IgD-negative memory B cell (primary cell): Measurements from ENCODE around the gene MMD2. TPM values are rescaled to one million over a fixed set of nuclear protein-coding genes. Genes with fewer than 3 reads are reported as not detected.
"Not testable (repeated sequence)": the region's sequence is repeated elsewhere in the genome, so short reads cannot be mapped to it uniquely, and the experiment has no call there.

ENCODE experiments used
- H3K27ac Mint-ChIP-seq, 3 donors: one replicate each; pipeline ENCODE4 v1.8.0; 2020 to 2022; ENCODE audit warnings: mild to moderate bottlenecking in 3 of 3, mixed read lengths in 3 of 3, moderate library complexity in 1 of 3
- H3K27me3 Mint-ChIP-seq: one replicate; pipeline ENCODE4 v1.8.0; 2021; ENCODE audit warnings: mixed read lengths
- H3K36me3 Mint-ChIP-seq: one replicate; pipeline ENCODE4 v1.8.0; 2020; ENCODE audit warnings: mild to moderate bottlenecking, mixed read lengths
- H3K4me1 Mint-ChIP-seq, 3 donors: one replicate each; pipeline ENCODE4 v1.8.0; 2020 to 2022; ENCODE audit warnings: mixed read lengths in 3 of 3, mild to moderate bottlenecking in 1 of 3
- H3K4me3 Mint-ChIP-seq, 4 donors: one replicate each; pipeline ENCODE4 v1.8.0; 2020 to 2022; ENCODE audit warnings: mild to moderate bottlenecking in 4 of 4, mixed read lengths in 4 of 4, moderate library complexity in 3 of 4
- H3K9me3 Mint-ChIP-seq, 3 donors: one replicate each; pipeline ENCODE4 v1.8.0; 2020 to 2021; ENCODE audit warnings: mixed read lengths in 3 of 3, mild to moderate bottlenecking in 1 of 3
- polyA plus RNA-seq: library from polyadenylated mRNA; unstranded; fragments of 300-500 nt; fragmentation: Illumina TruSeq; gene quantifications from one replicate; pipeline ENCODE4 v1.2.3, GENCODE V29; 2021

Gene MMD2
- polyA plus RNA-seq, 1 donor from 2014 or later = not detected

GRCh38 chr7:4972446-4972845, 13.5 kb upstream of the MMD2 start:
- Mint-ChIP-seq H3K4me3 (peak overlapping the region in 1 of 4 donors; percentile 79), H3K27ac (peak overlapping the region in 1 of 3 donors; percentile 69), H3K4me1 (peaks cover 8 to 14% (median 9%) of the 10 kb centered on the region in 3 donors)
- not testable (repeated sequence) for H3K27me3 Mint-ChIP-seq, H3K9me3 Mint-ChIP-seq, H3K36me3 Mint-ChIP-seq

- Mint-ChIP-seq H3K36me3 (no peaks in the 10 kb centered on the region), H3K9me3 (no peaks in the 10 kb centered on the region), H3K4me1 (peaks cover 0 to 1% (median 0%) of the 10 kb centered on the region in 3 donors), H3K27me3 (peaks cover 13% of the 10 kb centered on the region), H3K27ac (no peak overlapping the region), H3K4me3 (no peak overlapping the region)
These were observed 6.5 kb upstream of the MMD2 start for GRCh38 chr7:4965295-4966022.

- Mint-ChIP-seq H3K27me3 (peaks cover 13% of the 10 kb centered on the region), H3K4me1 (no peaks in the 10 kb centered on the region), H3K4me3 (no peak overlapping the region), H3K36me3 (no peaks in the 10 kb centered on the region), H3K9me3 (no peaks in the 10 kb centered on the region), H3K27ac (no peak overlapping the region)
These were observed 5.5 kb upstream of the MMD2 start for GRCh38 chr7:4964506-4964905.

GRCh38 chr7:4962872-4963775, 4.1 kb upstream of the MMD2 start:
- peaks cover 17% of the 10 kb centered on the region for H3K27me3 Mint-ChIP-seq
- peaks cover 0 to 2% (median 0%) of the 10 kb centered on the region in 3 donors for H3K9me3 Mint-ChIP-seq
- peaks cover 0 to 4% (median 0%) of the 10 kb centered on the region in 3 donors for H3K4me1 Mint-ChIP-seq
- no peak overlapping the region for H3K27ac Mint-ChIP-seq
- no peak overlapping the region for H3K4me3 Mint-ChIP-seq
- H3K36me3 Mint-ChIP-seq = no peaks in the 10 kb centered on the region

GRCh38 chr7:4960363-4960762, 1.4 kb upstream of the MMD2 start:
- Mint-ChIP-seq H3K4me3 (no peak overlapping the region), H3K27ac (no peak overlapping the region), H3K9me3 (peaks cover 0 to 2% (median 0%) of the 10 kb centered on the region in 3 donors), H3K36me3 (no peaks in the 10 kb centered on the region), H3K27me3 (peaks cover 29% of the 10 kb centered on the region), H3K4me1 (peaks cover 0 to 4% (median 2%) of the 10 kb centered on the region in 3 donors)

GRCh38 chr7:4959893-4960292, 906 bp upstream of the MMD2 start:
- peaks cover 32% of the 10 kb centered on the region for H3K27me3 Mint-ChIP-seq
- H3K4me1 Mint-ChIP-seq = peaks cover 0 to 4% (median 2%) of the 10 kb centered on the region in 3 donors
- H3K36me3 Mint-ChIP-seq = no peaks in the 10 kb centered on the region
- no peak overlapping the region for H3K4me3 Mint-ChIP-seq
- H3K9me3 Mint-ChIP-seq = peaks cover 0 to 4% (median 2%) of the 10 kb centered on the region in 3 donors
- H3K27ac Mint-ChIP-seq = no peak overlapping the region

GRCh38 chr7:4959306-4959705, 319 bp upstream of the MMD2 start:
- H3K9me3 Mint-ChIP-seq = peaks cover 0 to 6% (median 2%) of the 10 kb centered on the region in 3 donors
- peaks cover 34% of the 10 kb centered on the region for H3K27me3 Mint-ChIP-seq

GRCh38 chr7:4957847-4958476, 1.0 kb downstream of the MMD2 start:
- Mint-ChIP-seq H3K27me3 (peaks cover 37% of the 10 kb centered on the region), H3K9me3 (peaks cover 0 to 6% (median 4%) of the 10 kb centered on the region in 3 donors), H3K27ac (no peak overlapping the region), H3K4me3 (peak overlapping the region in 2 of 4 donors; percentile 38 to 81), H3K36me3 (no peaks in the 10 kb centered on the region), H3K4me1 (peaks cover 0 to 7% (median 2%) of the 10 kb centered on the region in 3 donors)

More at GRCh38 chr7:4959306-4959705, 319 bp upstream of the MMD2 start:
- Mint-ChIP-seq H3K4me3 (no peak overlapping the region), H3K36me3 (no peaks in the 10 kb centered on the region), H3K4me1 (peaks cover 0 to 4% (median 2%) of the 10 kb centered on the region in 3 donors), H3K27ac (no peak overlapping the region)

- peaks cover 31% of the 10 kb centered on the region for H3K27me3 Mint-ChIP-seq
- H3K4me1 Mint-ChIP-seq = peaks cover 0 to 3% (median 0%) of the 10 kb centered on the region in 3 donors
- H3K9me3 Mint-ChIP-seq = peaks cover 0 to 9% (median 6%) of the 10 kb centered on the region in 3 donors
- peak overlapping the region in 2 of 4 donors; percentile 10 to 71 for H3K4me3 Mint-ChIP-seq
- no peak overlapping the region for H3K27ac Mint-ChIP-seq
- no peaks in the 10 kb centered on the region for H3K36me3 Mint-ChIP-seq
These were observed 6.9 kb downstream of the MMD2 start for GRCh38 chr7:4951903-4952636.

- Mint-ChIP-seq H3K4me3 (no peak overlapping the region), H3K4me1 (peaks cover 0 to 3% (median 0%) of the 10 kb centered on the region in 3 donors), H3K27ac (no peak overlapping the region), H3K9me3 (peaks cover 0 to 9% (median 6%) of the 10 kb centered on the region in 3 donors), H3K27me3 (peaks cover 25% of the 10 kb centered on the region), H3K36me3 (no peaks in the 10 kb centered on the region)
These were observed 7.7 kb downstream of the MMD2 start for GRCh38 chr7:4951304-4951703.

- H3K4me1 Mint-ChIP-seq = peaks cover 0 to 3% (median 0%) of the 10 kb centered on the region in 3 donors
- no peak overlapping the region for H3K4me3 Mint-ChIP-seq
- H3K9me3 Mint-ChIP-seq = peaks cover 0 to 9% (median 0%) of the 10 kb centered on the region in 3 donors
- peaks cover 14% of the 10 kb centered on the region for H3K27me3 Mint-ChIP-seq
- peaks cover 1% of the 10 kb centered on the region for H3K36me3 Mint-ChIP-seq
- H3K27ac Mint-ChIP-seq = no peak overlapping the region
These were observed 10.6 kb downstream of the MMD2 start for GRCh38 chr7:4948402-4948801.

- H3K9me3 Mint-ChIP-seq = peaks cover 0 to 3% (median 0%) of the 10 kb centered on the region in 3 donors
- peaks cover 1% of the 10 kb centered on the region for H3K36me3 Mint-ChIP-seq
- no peak overlapping the region for H3K27ac Mint-ChIP-seq
- no peak overlapping the region for H3K4me3 Mint-ChIP-seq
- no peaks in the 10 kb centered on the region for H3K4me1 Mint-ChIP-seq
- peaks cover 3% of the 10 kb centered on the region for H3K27me3 Mint-ChIP-seq
These were observed 13.0 kb downstream of the MMD2 start for GRCh38 chr7:4945949-4946348.

GRCh38 chr7:4944939-4945338, 14.0 kb downstream of the MMD2 start:
- peaks cover 1% of the 10 kb centered on the region for H3K36me3 Mint-ChIP-seq
- H3K4me1 Mint-ChIP-seq = no peaks in the 10 kb centered on the region
- H3K9me3 Mint-ChIP-seq = peaks cover 0 to 3% (median 0%) of the 10 kb centered on the region in 3 donors
- peaks cover 4% of the 10 kb centered on the region for H3K27me3 Mint-ChIP-seq
- H3K27ac Mint-ChIP-seq = no peak overlapping the region
- no peak overlapping the region for H3K4me3 Mint-ChIP-seq

GRCh38 chr7:4943297-4943696, 15.7 kb downstream of the MMD2 start:
- peaks cover 1% of the 10 kb centered on the region for H3K36me3 Mint-ChIP-seq
- H3K27ac Mint-ChIP-seq = no peak overlapping the region
- peaks cover 4% of the 10 kb centered on the region for H3K27me3 Mint-ChIP-seq
- H3K4me1 Mint-ChIP-seq = no peaks in the 10 kb centered on the region
- no peak overlapping the region for H3K4me3 Mint-ChIP-seq
- H3K9me3 Mint-ChIP-seq = no peaks in the 10 kb centered on the region
